T-helper 2 cell treated with Interferon-gamma antibody and Interleukin-4, amounts not matched to agents 5 μg/mL and 100 μg/mL, for 36 hours (primary cell): ENCODE measurements around the gene PIK3R2.

ENCODE experiments used
- DNase-seq: peaks from one replicate; pipeline ENCODE4 v3.0.0; 2021; ENCODE audit warnings: low spot score
- H3K27ac Mint-ChIP-seq: one replicate; pipeline ENCODE4 v1.8.0; 2021; ENCODE audit warnings: mild to moderate bottlenecking, mixed read lengths
- H3K27me3 Mint-ChIP-seq: one replicate; pipeline ENCODE4 v1.8.0; 2021; ENCODE audit warnings: low read depth, mixed read lengths
- H3K36me3 Mint-ChIP-seq: one replicate; pipeline ENCODE4 v1.8.0; 2021; ENCODE audit warnings: low read depth, mixed read lengths
- H3K4me1 Mint-ChIP-seq: one replicate; pipeline ENCODE4 v1.8.0; 2021; ENCODE audit warnings: low read depth, mixed read lengths
- H3K4me3 Mint-ChIP-seq: one replicate; pipeline ENCODE4 v1.8.0; 2022; ENCODE audit warnings: mild to moderate bottlenecking, moderate library complexity, mixed read lengths
- H3K9me3 Mint-ChIP-seq: one replicate; pipeline ENCODE4 v1.8.0; 2021; ENCODE audit warnings: mixed read lengths

The PIK3R2 gene

DNA sequence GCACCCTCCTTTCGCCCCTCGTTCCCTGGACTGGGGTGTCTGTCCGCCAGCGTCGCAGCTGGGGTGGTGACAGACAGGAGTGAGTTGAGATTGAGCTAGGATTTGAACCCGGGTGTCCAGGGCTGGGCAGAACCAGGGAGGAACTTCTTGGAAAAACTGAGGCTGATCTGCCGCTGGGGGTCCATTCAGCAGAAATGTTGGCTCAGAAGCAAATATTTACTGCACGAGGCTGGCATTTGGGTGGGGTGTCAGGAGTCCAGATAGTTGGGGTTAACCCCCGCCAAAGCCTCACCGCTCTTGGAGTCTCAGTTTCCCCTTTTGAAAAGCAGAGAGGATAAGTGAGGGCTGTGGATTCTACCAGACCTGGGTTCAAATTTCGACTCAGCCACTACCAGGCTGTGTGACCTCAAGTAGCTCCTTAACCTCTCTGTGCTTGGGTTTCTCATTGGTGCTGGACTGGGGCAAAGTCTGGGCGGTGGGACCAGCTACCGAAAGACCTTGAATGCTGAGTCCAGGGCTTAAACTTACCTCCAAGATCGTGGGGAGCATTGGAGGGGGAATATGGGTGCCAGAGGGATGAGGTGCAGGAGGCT lies 34.4 kb upstream of the PIK3R2 start:
- Mint-ChIP-seq H3K27ac (peak overlapping the region; percentile 90), H3K27me3 (no peaks in the 10 kb centered on the region), H3K4me1 (peaks cover 27% of the 10 kb centered on the region), H3K36me3 (peaks cover 12% of the 10 kb centered on the region), H3K4me3 (peak overlapping the region; percentile 95), H3K9me3 (no peaks in the 10 kb centered on the region)
- DNase-seq: no peak

DNA sequence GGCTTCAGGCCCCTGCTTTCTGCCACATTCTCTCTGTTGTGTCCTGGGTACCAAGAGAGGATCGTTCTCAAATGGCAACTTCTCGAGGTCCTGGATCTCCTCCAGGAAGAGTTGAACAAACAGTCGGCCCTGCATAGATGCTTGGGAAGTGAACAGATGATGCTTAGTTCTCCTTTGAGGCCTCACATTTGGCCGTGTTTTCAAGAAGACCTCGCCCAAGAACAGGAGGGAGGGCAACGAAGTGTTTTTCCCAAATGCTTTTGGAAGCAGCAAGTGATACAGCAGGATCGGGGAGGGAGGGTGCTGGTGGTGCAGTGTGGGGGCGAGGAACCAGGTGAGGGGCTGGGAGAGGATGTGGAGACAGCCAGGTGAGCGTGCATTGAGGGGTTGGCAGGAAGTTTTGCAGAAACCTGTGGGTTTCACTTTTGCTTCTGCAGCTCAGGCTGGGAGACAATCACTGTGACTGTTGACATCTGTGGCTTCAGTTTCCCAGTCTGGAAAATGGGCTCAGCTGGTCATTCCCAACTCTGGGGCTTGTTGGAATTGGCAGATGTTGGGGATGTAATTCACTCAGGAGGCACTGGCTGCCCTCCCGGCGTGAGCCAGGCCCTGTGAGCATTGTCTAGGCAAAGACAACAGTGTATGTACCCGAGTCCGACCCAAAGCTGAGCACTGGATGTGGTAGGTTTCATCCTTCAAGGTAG lies 33.8 kb upstream of the PIK3R2 start:
- peak; percentile 44 for DNase-seq
- peaks cover 17% of the 10 kb centered on the region for H3K36me3 Mint-ChIP-seq
- no peaks in the 10 kb centered on the region for H3K9me3 Mint-ChIP-seq
- no peaks in the 10 kb centered on the region for H3K27me3 Mint-ChIP-seq
- peaks cover 27% of the 10 kb centered on the region for H3K4me1 Mint-ChIP-seq
- H3K27ac Mint-ChIP-seq: peak overlapping the region; percentile 90
- H3K4me3 Mint-ChIP-seq: peak overlapping the region; percentile 95

DNA sequence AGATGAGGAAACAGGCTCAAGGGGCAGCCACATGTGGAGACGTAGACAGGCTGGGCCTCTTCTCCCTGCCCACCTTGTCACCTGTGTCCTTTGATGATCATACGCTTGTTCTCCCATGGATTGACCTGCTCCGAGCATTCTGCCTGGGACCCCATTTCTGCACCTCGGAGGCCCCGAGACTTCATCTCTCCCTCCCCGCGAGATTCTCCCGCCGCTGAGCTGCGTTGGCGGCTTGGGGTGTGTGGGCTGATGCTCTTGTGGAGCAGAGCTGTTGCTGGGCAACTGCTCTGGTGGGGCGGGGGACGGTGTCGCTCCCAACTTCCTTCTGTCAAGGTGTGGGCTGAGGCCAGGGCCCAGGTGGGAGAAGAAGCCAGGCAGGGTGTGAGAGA lies 33.3 kb upstream of the PIK3R2 start:
- Mint-ChIP-seq H3K27ac (peak overlapping the region; percentile 90), H3K27me3 (no peaks in the 10 kb centered on the region), H3K36me3 (peaks cover 21% of the 10 kb centered on the region), H3K4me1 (peaks cover 27% of the 10 kb centered on the region), H3K9me3 (no peaks in the 10 kb centered on the region), H3K4me3 (peak overlapping the region; percentile 95)
- peak; percentile 55 for DNase-seq

DNA sequence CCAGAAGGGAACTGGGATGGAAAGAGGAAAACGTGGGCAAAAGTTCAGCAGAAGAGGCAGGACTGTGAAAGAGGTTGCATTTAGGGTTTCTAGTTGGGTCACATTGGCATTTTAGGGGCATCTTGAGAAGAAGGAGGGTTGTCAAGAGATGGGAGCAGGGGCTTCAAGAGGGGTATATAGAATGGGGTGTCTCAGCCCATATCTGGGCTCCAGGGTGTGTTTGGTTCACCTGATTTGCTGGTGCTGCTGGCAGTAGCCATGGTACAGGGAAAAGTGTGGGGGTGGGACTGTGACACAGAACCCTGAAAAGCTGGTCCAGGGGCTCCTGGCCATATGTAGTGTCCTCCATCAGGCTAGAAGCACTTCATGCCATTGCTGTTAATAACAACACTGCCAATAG lies 32.8 kb upstream of the PIK3R2 start:
- Mint-ChIP-seq H3K4me3 (peak overlapping the region; percentile 95), H3K4me1 (peaks cover 27% of the 10 kb centered on the region), H3K36me3 (peaks cover 21% of the 10 kb centered on the region), H3K9me3 (no peaks in the 10 kb centered on the region), H3K27ac (peak overlapping the region; percentile 90), H3K27me3 (no peaks in the 10 kb centered on the region)
- DNase-seq: no peak

DNA sequence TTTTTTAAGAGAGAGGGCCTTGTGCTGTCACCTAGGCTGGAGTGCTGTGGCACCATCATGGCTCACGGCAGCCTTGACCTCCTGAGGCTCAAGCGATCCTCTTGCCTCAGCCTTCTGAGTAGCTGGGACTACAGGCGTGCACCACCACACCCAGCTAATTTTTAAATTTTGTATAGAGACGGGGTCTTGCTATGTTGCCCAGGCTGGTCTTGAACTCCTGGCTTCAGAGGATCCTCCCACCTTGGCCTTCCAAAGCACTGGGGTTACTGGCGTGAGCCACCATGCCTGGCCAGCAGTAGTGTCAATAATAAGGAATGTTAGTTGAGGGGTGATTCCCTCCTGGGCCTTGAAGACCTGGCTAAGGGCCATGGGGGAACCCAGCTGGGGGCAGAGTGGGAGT lies 31.8 kb upstream of the PIK3R2 start:
- H3K27me3 Mint-ChIP-seq: no peaks in the 10 kb centered on the region
- H3K27ac Mint-ChIP-seq: peak overlapping the region; percentile 52
- H3K4me3 Mint-ChIP-seq: no peak overlapping the region

DNA sequence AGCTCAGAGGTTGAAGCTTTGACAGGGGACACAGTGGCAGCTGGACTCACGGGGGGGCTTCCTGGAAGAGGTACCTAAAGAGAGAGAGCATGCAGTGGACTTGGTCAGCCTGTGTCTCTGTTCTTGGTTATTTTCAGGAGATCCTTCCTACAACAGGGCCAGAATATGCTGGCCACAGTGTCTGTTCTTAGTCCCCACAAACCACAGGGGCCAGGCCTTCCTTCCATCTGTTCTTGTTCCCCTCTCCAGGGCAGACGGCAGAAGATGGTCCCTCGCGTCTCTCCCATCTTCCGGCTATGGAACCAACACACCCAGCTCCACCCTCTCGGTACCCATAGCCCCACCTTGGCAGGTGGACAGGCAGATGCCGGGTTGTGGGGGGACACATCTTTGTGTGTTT lies 30.5 kb upstream of the PIK3R2 start:
- no peak overlapping the region for H3K27ac Mint-ChIP-seq
- no peak for DNase-seq

More for the DNA sequence above, 31.8 kb upstream of the PIK3R2 start:
- no peak for DNase-seq
- Mint-ChIP-seq H3K36me3 (peaks cover 24% of the 10 kb centered on the region), H3K4me1 (peaks cover 27% of the 10 kb centered on the region), H3K9me3 (no peaks in the 10 kb centered on the region)

DNA sequence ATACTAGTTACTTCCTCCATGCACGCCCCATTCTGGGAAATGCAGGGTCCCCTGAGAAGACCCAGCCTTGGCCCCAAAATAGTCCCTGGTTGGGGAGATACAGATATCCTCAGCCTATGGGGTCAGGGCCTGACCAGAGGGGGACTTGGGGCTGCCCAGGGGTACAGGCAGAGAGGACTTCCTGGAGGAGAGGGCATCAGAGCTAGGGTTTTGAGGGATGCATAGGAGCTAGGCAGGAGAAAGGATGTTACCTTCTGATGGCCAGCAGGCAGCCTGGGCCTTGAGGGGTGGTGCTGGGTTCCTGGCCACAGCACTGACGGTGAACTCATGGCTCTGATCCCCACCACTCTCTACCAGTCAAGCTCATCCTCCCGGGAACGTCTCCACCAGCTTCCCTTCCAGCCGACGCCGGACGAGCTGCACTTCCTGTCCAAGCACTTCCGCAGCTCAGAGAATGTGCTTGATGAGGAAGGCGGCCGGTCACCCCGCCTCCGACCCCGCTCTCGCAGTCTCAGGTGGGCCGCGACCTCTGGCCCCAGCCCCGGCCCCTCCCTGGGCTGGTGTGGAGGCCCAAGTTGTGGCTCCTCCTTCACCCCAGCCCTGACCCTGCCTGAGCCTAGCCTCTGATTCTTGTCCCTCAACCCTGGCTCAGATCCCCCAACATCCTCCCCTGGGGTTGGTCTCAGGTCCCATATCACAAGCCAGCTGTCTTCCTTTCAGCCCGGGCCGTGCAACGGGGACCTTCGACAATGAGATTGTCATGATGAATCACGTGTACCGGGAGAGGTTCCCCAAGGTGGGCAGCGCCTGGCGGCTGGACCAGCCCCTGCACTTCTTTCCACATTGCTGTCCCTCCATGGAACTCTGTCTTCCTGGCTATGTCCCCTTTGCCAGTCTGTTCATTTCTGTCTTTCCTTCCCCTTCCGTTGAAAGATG lies 29.8 kb upstream of the PIK3R2 start:
- Mint-ChIP-seq H3K4me1 (peaks cover 25% of the 10 kb centered on the region), H3K9me3 (no peaks in the 10 kb centered on the region), H3K36me3 (peaks cover 30% of the 10 kb centered on the region), H3K27me3 (no peaks in the 10 kb centered on the region), H3K27ac (no peak overlapping the region), H3K4me3 (no peak overlapping the region)
- DNase-seq: no peak

More for the DNA sequence above, 30.5 kb upstream of the PIK3R2 start:
- Mint-ChIP-seq H3K27me3 (no peaks in the 10 kb centered on the region), H3K4me3 (no peak overlapping the region), H3K36me3 (peaks cover 28% of the 10 kb centered on the region), H3K4me1 (peaks cover 24% of the 10 kb centered on the region), H3K9me3 (no peaks in the 10 kb centered on the region)

DNA sequence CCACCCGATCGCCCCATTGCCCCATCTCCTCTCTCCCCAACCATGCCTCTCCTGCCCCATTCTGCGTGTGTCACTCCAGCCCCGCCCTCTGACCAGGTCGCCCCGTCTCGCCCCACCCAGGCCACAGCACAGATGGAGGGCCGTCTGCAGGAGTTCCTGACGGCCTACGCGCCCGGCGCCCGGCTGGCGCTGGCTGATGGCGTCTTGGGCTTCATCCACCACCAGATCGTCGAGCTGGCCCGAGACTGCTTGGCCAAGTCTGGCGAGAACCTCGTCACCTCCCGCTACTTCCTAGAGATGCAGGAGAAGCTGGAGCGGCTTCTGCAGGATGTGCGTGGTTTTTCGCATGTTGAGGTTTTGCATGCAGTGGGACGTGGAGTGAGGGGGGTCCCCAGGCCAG lies 29.1 kb upstream of the PIK3R2 start:
- Mint-ChIP-seq H3K27ac (no peak overlapping the region), H3K4me1 (peaks cover 29% of the 10 kb centered on the region), H3K9me3 (no peaks in the 10 kb centered on the region), H3K4me3 (no peak overlapping the region), H3K36me3 (peaks cover 34% of the 10 kb centered on the region), H3K27me3 (no peaks in the 10 kb centered on the region)
- DNase-seq: no peak

DNA sequence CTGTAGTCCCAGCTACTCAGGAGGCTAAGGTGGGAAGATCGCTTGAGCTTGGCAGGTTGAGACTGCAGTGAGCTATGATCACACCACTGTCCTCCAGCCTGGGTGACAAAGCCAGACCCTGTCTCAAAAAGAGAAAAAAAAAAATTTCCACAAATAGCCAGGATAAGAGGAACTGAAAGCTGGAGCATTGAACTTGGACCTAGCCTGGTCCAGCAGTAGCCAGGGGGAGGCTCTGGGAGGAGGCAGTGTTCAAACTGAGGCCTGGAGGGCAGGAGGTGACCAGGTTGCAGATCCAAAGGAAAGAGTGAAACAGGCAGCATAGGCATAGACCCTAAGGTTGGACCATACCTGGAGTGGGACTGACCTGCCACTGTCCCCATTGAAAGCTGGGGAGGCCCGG lies 26.9 kb upstream of the PIK3R2 start:
- Mint-ChIP-seq H3K36me3 (peaks cover 42% of the 10 kb centered on the region), H3K4me1 (peaks cover 10% of the 10 kb centered on the region), H3K27ac (peak overlapping the region; percentile 8), H3K9me3 (no peaks in the 10 kb centered on the region), H3K4me3 (no peak overlapping the region), H3K27me3 (no peaks in the 10 kb centered on the region)
- no peak for DNase-seq

DNA sequence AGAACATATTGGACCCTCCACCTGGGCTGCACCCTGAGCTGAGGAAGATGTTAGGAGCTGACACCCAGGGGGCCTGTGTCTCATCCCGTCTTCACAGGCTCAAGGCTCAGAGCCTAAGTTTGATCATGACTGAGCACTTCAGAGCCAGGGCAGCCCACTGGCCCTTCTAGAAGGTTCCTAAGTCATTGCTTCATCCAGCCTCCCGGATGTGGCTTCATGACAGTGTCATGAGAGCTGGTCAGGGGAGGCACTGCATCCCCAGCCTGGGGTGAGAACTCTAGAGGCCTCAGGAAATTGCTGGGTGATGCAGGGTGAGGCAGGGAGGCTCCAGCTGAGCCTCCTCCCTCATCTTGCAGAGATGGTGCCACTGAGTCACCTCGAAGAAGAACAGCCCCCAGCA lies 24.9 kb upstream of the PIK3R2 start:
- Mint-ChIP-seq H3K27me3 (no peaks in the 10 kb centered on the region), H3K27ac (no peak overlapping the region), H3K36me3 (peaks cover 45% of the 10 kb centered on the region), H3K4me3 (no peak overlapping the region), H3K9me3 (no peaks in the 10 kb centered on the region), H3K4me1 (peaks cover 6% of the 10 kb centered on the region)
- DNase-seq: no peak

DNA sequence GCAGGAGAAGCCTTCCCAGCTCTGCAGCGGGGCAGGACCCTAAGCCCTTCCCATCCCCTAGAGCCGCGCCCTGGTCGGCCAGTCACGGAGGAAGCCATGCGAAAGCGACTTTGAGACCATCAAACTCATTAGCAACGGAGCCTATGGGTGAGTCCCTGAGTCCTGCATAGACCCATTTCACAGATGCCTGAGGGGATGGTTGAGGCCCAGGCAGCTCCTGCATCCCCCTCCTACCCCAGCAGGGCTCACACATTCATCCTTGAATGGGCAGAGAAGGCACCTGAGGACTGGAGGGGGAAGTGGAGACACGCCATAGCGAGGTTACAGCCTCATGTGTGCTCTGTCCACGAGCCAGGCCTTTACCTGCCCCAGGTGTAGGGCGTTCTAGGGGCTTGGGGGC lies 24.2 kb upstream of the PIK3R2 start:
- Mint-ChIP-seq H3K9me3 (no peaks in the 10 kb centered on the region), H3K4me3 (no peak overlapping the region), H3K36me3 (peaks cover 40% of the 10 kb centered on the region), H3K27ac (peak overlapping the region; percentile 52), H3K27me3 (no peaks in the 10 kb centered on the region), H3K4me1 (peaks cover 6% of the 10 kb centered on the region)
- no peak for DNase-seq

DNA sequence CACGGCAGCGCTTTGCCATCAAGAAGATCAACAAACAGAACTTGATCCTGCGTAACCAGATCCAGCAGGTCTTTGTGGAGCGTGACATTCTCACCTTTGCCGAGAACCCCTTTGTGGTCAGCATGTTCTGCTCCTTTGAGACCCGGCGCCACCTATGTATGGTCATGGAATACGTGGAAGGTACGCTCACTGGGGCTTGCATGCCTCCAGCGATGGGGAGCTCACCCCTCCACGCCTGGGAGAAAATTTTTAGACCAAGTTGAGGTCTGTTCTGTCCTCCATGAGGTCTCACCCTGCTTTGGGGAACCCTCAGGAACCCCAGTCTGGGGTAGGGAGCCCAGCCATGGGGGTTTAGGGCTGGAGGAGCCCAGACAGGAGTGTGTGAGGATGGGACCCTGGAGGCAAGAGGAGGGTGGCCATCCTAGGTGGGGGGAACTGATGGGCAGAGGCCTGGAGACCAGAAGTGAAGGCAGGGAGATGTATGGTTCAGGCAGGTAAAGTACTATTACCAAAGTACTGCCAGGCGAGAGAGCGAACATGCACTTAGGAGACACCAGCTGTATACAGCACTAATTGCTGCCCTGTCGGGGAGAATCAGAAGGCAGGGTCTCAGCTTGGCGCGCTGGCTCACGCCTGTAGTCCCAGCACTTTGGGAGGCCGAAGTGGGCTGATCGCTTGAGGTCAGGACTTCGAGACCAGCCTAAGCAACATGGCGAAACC lies 22.3 kb upstream of the PIK3R2 start:
- no peaks in the 10 kb centered on the region for H3K9me3 Mint-ChIP-seq
- H3K27ac Mint-ChIP-seq: no peak overlapping the region
- H3K36me3 Mint-ChIP-seq: peaks cover 43% of the 10 kb centered on the region
- no peak for DNase-seq
- H3K4me1 Mint-ChIP-seq: peaks cover 6% of the 10 kb centered on the region
- H3K4me3 Mint-ChIP-seq: no peak overlapping the region
- H3K27me3 Mint-ChIP-seq: no peaks in the 10 kb centered on the region

DNA sequence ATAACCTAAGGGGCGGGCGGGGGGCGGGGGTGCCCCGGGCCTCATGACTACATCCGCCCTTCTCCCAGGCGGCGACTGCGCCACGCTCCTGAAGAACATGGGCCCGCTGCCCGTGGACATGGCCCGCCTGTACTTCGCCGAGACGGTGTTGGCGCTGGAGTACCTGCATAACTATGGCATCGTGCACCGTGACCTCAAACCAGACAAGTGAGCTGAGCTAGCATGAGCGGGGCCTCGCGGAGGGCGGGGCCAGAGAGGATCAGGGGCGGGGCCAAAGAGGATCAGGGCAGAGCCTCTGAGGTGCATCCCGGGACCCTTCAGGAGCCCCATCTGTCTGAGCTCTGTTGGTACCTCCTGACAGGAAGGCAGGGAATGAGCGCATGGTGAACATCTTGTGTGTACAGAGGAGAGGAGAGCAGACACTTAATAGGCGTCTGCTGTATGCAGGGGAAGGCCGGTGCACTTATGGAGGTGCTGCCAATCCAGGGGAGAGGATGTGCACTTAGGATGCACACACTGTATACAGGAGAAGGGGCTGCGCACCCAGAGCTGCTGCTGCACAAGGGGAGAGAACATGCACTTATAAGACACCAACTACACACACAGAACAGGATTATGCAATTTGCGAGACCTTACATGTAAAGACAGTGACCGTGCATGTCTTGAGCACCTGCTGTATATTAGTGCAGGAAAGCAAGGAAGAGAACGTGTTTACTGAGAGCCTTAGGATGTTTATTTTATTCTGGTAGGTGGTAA lies 20.9 kb upstream of the PIK3R2 start:
- H3K36me3 Mint-ChIP-seq: peaks cover 43% of the 10 kb centered on the region

More for the DNA sequence above, 20.9 kb upstream of the PIK3R2 start:
- no peaks in the 10 kb centered on the region for H3K9me3 Mint-ChIP-seq
- DNase-seq: no peak
- peaks cover 6% of the 10 kb centered on the region for H3K4me1 Mint-ChIP-seq
- H3K27ac Mint-ChIP-seq: no peak overlapping the region
- no peaks in the 10 kb centered on the region for H3K27me3 Mint-ChIP-seq
- no peak overlapping the region for H3K4me3 Mint-ChIP-seq
